ENCODE measurements around the gene LRRC14B. TPM values are rescaled to one million over a fixed set of nuclear protein-coding genes. Genes with fewer than 3 reads are reported as not detected.

Gene LRRC14B
- total and polyA plus RNA-seq, 2 donors from 2014 or later: not detected

GRCh38 chr5:199197-199949 is 8.1 kb downstream of the LRRC14B start:
- no peaks in the 10 kb centered on the region for H3K27me3 ChIP-seq (ENCODE audit: control insufficient read depth, insufficient read depth, low read length)
- H3K36me3 ChIP-seq (ENCODE audit: control insufficient read depth in 2 of 3, insufficient read depth in 3 of 3, low read length in 3 of 3): peaks cover under 1 to 10% (median 5%) of the 10 kb centered on the region in 3 donors
- FAIRE-seq: no peak
- H3K4me1 ChIP-seq (ENCODE audit: control insufficient read depth in 2 of 3, insufficient read depth in 2 of 3, low read depth in 1 of 3, low read length in 3 of 3): no peaks in the 10 kb centered on the region
- no peak overlapping the region for H3K9ac ChIP-seq (ENCODE audit: low read length in 3 of 3)
- H3K4me3 ChIP-seq (ENCODE audit: low read length in 3 of 3): no peak overlapping the region
- TF ChIP-seq CTCF (IDR thresholded peaks at IDR 0.05; ENCODE audit: borderline replicate concordance, extremely low read depth, insufficient read depth): no peak
- intact Hi-C loops (cut with DNase I): no loop called here
- H3K9me3 ChIP-seq (ENCODE audit: control insufficient read depth in 2 of 3, insufficient read depth in 1 of 3, low read length in 3 of 3): no peaks in the 10 kb centered on the region
- DNase-seq: no peak
- H3K27ac ChIP-seq (ENCODE audit: low read depth in 2 of 2, low read length in 2 of 2): no peak overlapping the region

- no peak for FAIRE-seq
- no peak overlapping the region for H3K4me3 ChIP-seq (ENCODE audit: low read length in 3 of 3)
- no peaks in the 10 kb centered on the region for H3K4me1 ChIP-seq (ENCODE audit: control insufficient read depth in 2 of 3, insufficient read depth in 2 of 3, low read depth in 1 of 3, low read length in 3 of 3)
- H3K27me3 ChIP-seq (ENCODE audit: control insufficient read depth, insufficient read depth, low read length): no peaks in the 10 kb centered on the region
- TF ChIP-seq CTCF (IDR thresholded peaks at IDR 0.05; ENCODE audit: borderline replicate concordance, extremely low read depth, insufficient read depth): no peak
- intact Hi-C loops (cut with DNase I): no loop called here
- peaks cover 2 to 12% (median 5%) of the 10 kb centered on the region in 3 donors for H3K36me3 ChIP-seq (ENCODE audit: control insufficient read depth in 2 of 3, insufficient read depth in 3 of 3, low read length in 3 of 3)
- no peak overlapping the region for H3K27ac ChIP-seq (ENCODE audit: low read depth in 2 of 2, low read length in 2 of 2)
- H3K9ac ChIP-seq (ENCODE audit: low read length in 3 of 3): no peak overlapping the region
- H3K9me3 ChIP-seq (ENCODE audit: control insufficient read depth in 2 of 3, insufficient read depth in 1 of 3, low read length in 3 of 3): no peaks in the 10 kb centered on the region
- DNase-seq: peak in 1 of 5 donors; percentile 69
Measured at GRCh38 chr5:199950-200645, 8.8 kb downstream of the LRRC14B start.

- no peak for TF ChIP-seq CTCF (IDR thresholded peaks at IDR 0.05; ENCODE audit: borderline replicate concordance, extremely low read depth, insufficient read depth)
- DNase-seq: peak in 2 of 5 donors; percentile 53 to 54
- no peaks in the 10 kb centered on the region for H3K27me3 ChIP-seq (ENCODE audit: control insufficient read depth, insufficient read depth, low read length)
Measured at GRCh38 chr5:200985-201384, 9.7 kb downstream of the LRRC14B start.

More at GRCh38 chr5:200985-201384, 9.7 kb downstream of the LRRC14B start:
- intact Hi-C loops (cut with DNase I): no loop called here
- Histone ChIP-seq H3K27ac (ENCODE audit: low read depth in 2 of 2, low read length in 2 of 2) (no peak overlapping the region), H3K36me3 (ENCODE audit: control insufficient read depth in 2 of 3, insufficient read depth in 3 of 3, low read length in 3 of 3) (peaks cover 2 to 14% (median 5%) of the 10 kb centered on the region in 3 donors), H3K9me3 (ENCODE audit: control insufficient read depth in 2 of 3, insufficient read depth in 1 of 3, low read length in 3 of 3) (no peaks in the 10 kb centered on the region), H3K4me1 (ENCODE audit: control insufficient read depth in 2 of 3, insufficient read depth in 2 of 3, low read depth in 1 of 3, low read length in 3 of 3) (no peaks in the 10 kb centered on the region), H3K9ac (ENCODE audit: low read length in 3 of 3) (no peak overlapping the region), H3K4me3 (ENCODE audit: low read length in 3 of 3) (no peak overlapping the region)
- no peak for FAIRE-seq

Data from kidney (tissue), 14 donors.